Right lobe of liver (tissue), 6 donors: ENCODE data around the gene AKR7A2. TPM values are rescaled to one million over a fixed set of nuclear protein-coding genes. Genes with fewer than 3 reads are reported as not detected.

Experiments
- ATAC-seq, 4 donors: fragments of 200-7000 bp; cut with Tn5 transposase; one replicate each; pipeline ENCODE4 v1.9.1; 2020; ENCODE audit warnings: mild to moderate bottlenecking in 4 of 4, moderate library complexity in 4 of 4
- DNase-seq, 3 donors: peaks; one replicate each; pipeline ENCODE4 v3.0.0-alpha.2; 2020
- H3K27ac ChIP-seq, 3 donors: fragments of 200-600 bp; one replicate each; pipeline ENCODE4 v1.8.0; 2022
- H3K27me3 ChIP-seq, 2 donors: fragments of 200-600 bp; one replicate each; pipeline ENCODE4 v1.8.0; 2022
- H3K36me3 ChIP-seq, 4 donors: fragments of 200-600 bp; sonication (generic) in 1 of 4; one replicate each; pipeline versions ENCODE4 v1.5.1 to v1.8.0; 2017 to 2022; ENCODE audit warnings: control low read depth in 1 of 4
- H3K4me1 ChIP-seq, 4 donors: fragments of 200-600 bp; sonication (generic) in 1 of 4; one replicate each; pipeline versions ENCODE4 v1.5.1 to v1.8.0; 2017 to 2022; ENCODE audit warnings: control low read depth in 1 of 4
- H3K4me3 ChIP-seq, 3 donors: fragments of 200-600 bp; one replicate each; pipeline ENCODE4 v1.8.0; 2022
- H3K9me3 ChIP-seq, 4 donors: fragments of 200-600 bp; sonication (generic) in 1 of 4; one replicate each; pipeline versions ENCODE4 v1.5.1 to v1.8.0; 2017 to 2022; ENCODE audit warnings: control low read depth in 1 of 4
- CTCF ChIP-seq, 4 donors: fragments of 200-600 bp in 3 of 4; fragments of 450-650 bp in 1 of 4; IDR thresholded peaks; one replicate each; pipeline versions ENCODE4 v1.5.1 to v1.8.0; 2016 to 2022; ENCODE audit warnings: antibody characterized with exemption in 4 of 4, mild to moderate bottlenecking in 2 of 4
- POLR2A ChIP-seq: fragments of 450-650 bp; IDR thresholded peaks from one replicate; pipeline ENCODE4 v1.6.1; 2017; ENCODE audit warnings: antibody characterized with exemption, mild to moderate bottlenecking
- WGBS: methylation state at CpG from one replicate; pipeline ENCODE4 v1.1.6; 2018; ENCODE audit warnings: low coverage, low lambda C conversion rate; ENCODE audit not compliant: insufficient coverage; ENCODE audit errors: missing lambda C conversion rate; 5-methylcytosine and 5-hydroxymethylcytosine counted together
- intact Hi-C, 2 donors: fragments of 100-400 bp; cut with DNase I; formaldehyde crosslinking; loops; one replicate each; pipeline versions ENCODE4 v1.11.2 to v1.14.1; 2022
- total RNA-seq, 6 experiments: library from RNA; depleted of rRNA in 2 of 6; stranded (reverse); fragments of >200 nt in 2 of 6; fragmentation: NEBNext Ultra II Directional in 3 of 6; extraction: Animal tissue kit (Norgen Biotek cat#: 25700) in 3 of 6; gene quantifications; one replicate each; pipeline versions ENCODE4 v1.1.0 to v1.2.4, GENCODE V29; 2016 to 2023
- donor health status: DM: no; HTN: yes; CAD: no.
- donor health status: DM: no; HTN: no; CAD: no.
- donor health status: DM: no; HTN: no; CAD: no.
- donor health status: DM: no; HTN: yes; CAD: no.
- donor health status: DM: no; HTN: yes; CAD: no.

AKR7A2 gene
- total RNA-seq, 6 experiments from 2014 or later = 41.4 to 85.1 (median 51.2) TPM

- peak in 2 of 4 donors; percentile 11 to 18 for ATAC-seq
- H3K27ac ChIP-seq = no peak overlapping the region
- H3K4me3 ChIP-seq = no peak overlapping the region
- DNase-seq = no peak
- no peaks in the 10 kb centered on the region for H3K9me3 ChIP-seq
- intact Hi-C loops = no loop called here
- peaks cover 0 to 22% (median 14%) of the 10 kb centered on the region in 4 donors for H3K36me3 ChIP-seq
- H3K27me3 ChIP-seq = no peaks in the 10 kb centered on the region
- no peak for TF ChIP-seq CTCF (IDR thresholded peaks at IDR 0.05)
- no peak for TF ChIP-seq POLR2A
- H3K4me1 ChIP-seq = peaks cover 0 to 11% (median 0%) of the 10 kb centered on the region in 4 donors
- whole genome bisulfite sequencing = 40% methylated on average over 2 of the region's 11 CpGs
Observed at GRCh38 chr1:19359357-19359756, 47.4 kb upstream of the AKR7A2 start.

- Histone ChIP-seq H3K4me1 (peaks cover 0 to 5% (median 0%) of the 10 kb centered on the region in 4 donors), H3K27me3 (no peaks in the 10 kb centered on the region), H3K27ac (no peak overlapping the region), H3K9me3 (no peaks in the 10 kb centered on the region), H3K36me3 (peaks cover 0 to 29% (median 19%) of the 10 kb centered on the region in 4 donors), H3K4me3 (no peak overlapping the region)
- intact Hi-C loops = no loop called here
- no peak for DNase-seq
- ATAC-seq = no peak
- TF ChIP-seq POLR2A (no peak), CTCF (IDR thresholded peaks at IDR 0.05) (no peak)
- 97% methylated on average over 5 of the region's 8 CpGs for WGBS
Observed at GRCh38 chr1:19358710-19359109, 46.8 kb upstream of the AKR7A2 start.

- ATAC-seq (no peak), DNase-seq (no peak)
- Histone ChIP-seq H3K4me3 (no peak overlapping the region), H3K9me3 (no peaks in the 10 kb centered on the region), H3K27me3 (no peaks in the 10 kb centered on the region), H3K36me3 (peaks cover 0 to 37% (median 22%) of the 10 kb centered on the region in 4 donors), H3K27ac (no peak overlapping the region), H3K4me1 (no peaks in the 10 kb centered on the region)
- 88% methylated on average over 11 of the region's 13 CpGs for WGBS
- no peak for TF ChIP-seq POLR2A
- TF ChIP-seq CTCF (IDR thresholded peaks at IDR 0.05) = no peak
- intact Hi-C loops = no loop called here
Observed at GRCh38 chr1:19357299-19357986, 45.5 kb upstream of the AKR7A2 start.

- ATAC-seq (no peak), DNase-seq (no peak)
- TF ChIP-seq CTCF (IDR thresholded peaks at IDR 0.05) (no peak), POLR2A (no peak)
- peaks cover 0 to 45% (median 22%) of the 10 kb centered on the region in 4 donors for H3K36me3 ChIP-seq
- H3K27ac ChIP-seq = no peak overlapping the region
- H3K4me3 ChIP-seq = no peak overlapping the region
- intact Hi-C loops = no loop called here
- H3K9me3 ChIP-seq = no peaks in the 10 kb centered on the region
- no peaks in the 10 kb centered on the region for H3K27me3 ChIP-seq
- H3K4me1 ChIP-seq = no peaks in the 10 kb centered on the region
- WGBS = no CpG with 5 or more reads among the region's 5 CpGs
Observed at GRCh38 chr1:19356266-19356665, 44.3 kb upstream of the AKR7A2 start.
